ENCODE results near the gene TMEM63A.

GRCh38 chr1:225874431-225874830 lies 7.7 kb downstream of the TMEM63A start:
- TF ChIP-seq CTCF (IDR thresholded peaks at IDR 0.05): no peak
- no peak for TF ChIP-seq POLR2A (IDR thresholded peaks at IDR 0.05)
